Myocyte (in vitro differentiated cells): ENCODE data around the gene DNPH1. TPM values are rescaled to one million over a fixed set of nuclear protein-coding genes. Genes with fewer than 3 reads are reported as not detected.

Experiments
- DNase-seq: peaks from one replicate; pipeline ENCODE4 v3.0.0-alpha.2; 2012; ENCODE audit warnings: low read depth
- polyA plus RNA-seq: library from polyadenylated mRNA; unstranded; fragments of >200 nt; gene quantifications from one replicate; pipeline ENCODE4 v1.2.1, GENCODE V29; 2012; ENCODE audit warnings: missing spikeins
- total RNA-seq: library from RNA; depleted of rRNA; stranded (reverse); fragments of >200 nt; gene quantifications from 2 replicates; pipeline ENCODE4 v1.2.3, GENCODE V29; 2014

The DNPH1 gene, protein sequence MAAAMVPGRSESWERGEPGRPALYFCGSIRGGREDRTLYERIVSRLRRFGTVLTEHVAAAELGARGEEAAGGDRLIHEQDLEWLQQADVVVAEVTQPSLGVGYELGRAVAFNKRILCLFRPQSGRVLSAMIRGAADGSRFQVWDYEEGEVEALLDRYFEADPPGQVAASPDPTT
- 63.6 and 109 TPM in 2 replicates for total RNA-seq
- polyA plus RNA-seq = 61.1 TPM

- peak; percentile 80 for DNase-seq
These were observed at the start of gene DNPH1 for GRCh38 chr6:43228951-43229802. Gene DNPH1, minus strand, starts transcription at chr6:43229481. Its CDS starts 25 bp downstream, at chr6:43229456.

GRCh38 chr6:43278524-43279078 is 49.3 kb upstream of the DNPH1 start:
- DNase-seq = peak; percentile 61

DNA sequence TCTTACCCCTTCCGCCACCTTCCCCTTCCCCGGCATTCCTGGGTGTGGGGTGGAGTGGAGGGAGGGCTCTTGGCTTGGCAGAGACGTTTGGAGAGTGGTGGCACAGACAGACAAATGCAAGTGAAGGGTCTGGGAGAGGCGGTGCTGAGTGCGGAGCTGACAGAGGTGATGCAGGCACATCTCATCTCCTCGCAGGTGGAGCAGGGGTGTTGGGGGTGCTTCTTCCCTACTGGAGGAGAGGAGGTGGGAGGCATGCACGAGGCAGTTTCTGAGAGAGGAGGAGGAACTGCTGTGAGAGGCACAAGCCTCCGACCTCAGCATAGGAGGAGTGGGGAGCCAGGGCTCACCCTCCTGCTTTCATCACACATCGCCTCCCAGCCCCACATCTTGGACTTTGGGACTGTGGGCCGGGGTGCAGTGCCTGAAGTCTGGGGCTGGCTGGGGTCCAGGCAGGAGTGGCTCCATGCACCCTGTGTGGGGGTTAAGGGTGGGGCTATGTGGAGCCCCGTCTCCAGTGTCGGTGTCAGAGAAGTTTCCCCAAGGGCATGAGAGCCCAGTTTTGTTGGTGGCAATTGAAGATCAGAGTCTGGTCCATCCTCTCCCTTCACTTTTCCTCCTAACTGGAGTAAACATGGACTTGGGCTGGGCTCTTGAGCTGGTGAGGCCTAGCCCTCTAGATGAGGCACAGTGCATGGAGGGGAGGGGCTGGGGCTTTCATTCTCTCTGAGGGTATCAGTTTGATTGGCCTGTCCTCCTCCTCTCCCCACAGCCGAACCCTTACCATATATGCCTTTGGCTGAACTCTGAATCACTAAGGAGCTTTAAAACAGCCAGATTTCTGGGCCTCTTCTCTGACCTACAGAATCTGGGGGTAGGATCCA is 48.6 kb upstream of the DNPH1 start:
- no peak for DNase-seq

DNA sequence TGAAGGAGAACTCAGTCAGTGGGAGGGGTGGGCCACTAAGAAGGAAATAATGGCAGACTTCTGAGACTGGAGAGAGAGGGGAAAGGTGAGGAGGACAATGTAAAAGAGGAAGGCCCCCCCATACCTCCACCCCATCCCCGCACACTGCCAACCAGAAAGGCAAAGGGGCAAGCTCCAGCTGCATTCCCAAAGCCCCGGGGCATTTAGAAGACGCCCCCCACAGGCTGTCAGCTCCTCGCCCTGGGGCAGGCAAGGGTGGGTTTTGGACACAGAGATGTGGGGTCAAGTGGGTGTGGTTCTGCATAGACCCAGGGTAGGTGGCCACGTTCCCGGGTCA is 48.0 kb upstream of the DNPH1 start:
- DNase-seq = no peak

GRCh38 chr6:43276577-43277305 is 47.5 kb upstream of the DNPH1 start:
- DNase-seq = no peak

- DNase-seq = no peak
These were observed 46.7 kb upstream of the DNPH1 start for GRCh38 chr6:43275801-43276576.

- DNase-seq = no peak
These were observed 45.8 kb upstream of the DNPH1 start for GRCh38 chr6:43274916-43275597.

DNA sequence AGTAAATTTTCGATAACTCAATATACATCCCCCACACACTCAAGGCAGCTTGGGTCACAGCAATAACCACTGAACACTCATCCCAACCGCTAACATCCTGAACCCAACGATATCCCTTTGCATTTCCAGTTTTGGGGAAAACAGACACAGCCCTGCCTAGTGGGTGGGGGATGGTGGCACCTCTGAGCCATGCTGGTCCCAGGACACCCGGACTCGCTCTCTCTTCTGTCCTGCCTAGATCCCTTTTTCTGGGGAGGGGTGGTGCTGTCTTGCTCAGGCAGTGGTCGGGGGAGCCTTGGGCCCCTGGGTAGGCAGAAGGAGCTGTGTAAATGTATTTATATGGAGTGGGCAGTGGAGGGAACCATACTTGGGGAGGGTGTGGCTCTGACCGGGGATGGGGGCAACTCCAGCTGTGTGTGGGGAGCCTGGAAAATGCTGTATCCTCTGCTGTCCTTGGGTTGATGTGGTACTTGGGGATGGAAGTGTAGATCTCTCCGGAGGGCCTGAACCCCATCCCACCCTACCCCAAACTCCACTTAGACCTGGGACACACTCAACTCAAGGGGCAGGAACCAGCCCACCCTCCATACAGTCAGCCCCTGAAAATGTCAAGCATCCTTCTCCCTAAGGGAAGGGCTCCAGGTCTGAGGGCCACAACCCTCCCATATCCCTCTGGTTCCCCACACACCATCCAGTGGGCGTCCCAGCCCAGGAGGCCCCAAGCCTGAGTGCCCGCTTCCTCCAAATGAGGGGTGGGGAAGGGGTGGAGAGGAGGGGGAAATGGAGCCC is 45.0 kb upstream of the DNPH1 start:
- no peak for DNase-seq

DNA sequence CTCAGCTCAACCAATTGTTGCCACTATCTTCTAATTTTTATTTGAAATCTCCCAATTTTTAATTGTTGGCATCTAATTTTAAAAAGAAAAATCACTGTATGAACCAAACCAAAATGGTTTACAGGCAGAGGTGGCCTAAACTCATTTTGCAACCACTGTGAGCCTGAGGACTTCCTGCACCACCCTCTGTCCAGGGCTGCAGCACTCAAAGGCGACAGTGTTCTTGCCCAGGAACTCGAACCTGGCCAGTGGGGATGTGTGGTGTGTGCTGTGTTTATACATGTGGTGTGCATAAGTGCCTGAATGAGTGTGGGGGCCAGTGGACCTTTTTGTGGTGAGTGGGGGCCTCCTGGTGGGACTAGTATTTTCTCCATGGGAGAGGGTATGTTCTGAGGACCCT is 44.4 kb upstream of the DNPH1 start:
- no peak for DNase-seq

- no peak for DNase-seq
These were observed 42.7 kb upstream of the DNPH1 start for GRCh38 chr6:43271944-43272343.

DNA sequence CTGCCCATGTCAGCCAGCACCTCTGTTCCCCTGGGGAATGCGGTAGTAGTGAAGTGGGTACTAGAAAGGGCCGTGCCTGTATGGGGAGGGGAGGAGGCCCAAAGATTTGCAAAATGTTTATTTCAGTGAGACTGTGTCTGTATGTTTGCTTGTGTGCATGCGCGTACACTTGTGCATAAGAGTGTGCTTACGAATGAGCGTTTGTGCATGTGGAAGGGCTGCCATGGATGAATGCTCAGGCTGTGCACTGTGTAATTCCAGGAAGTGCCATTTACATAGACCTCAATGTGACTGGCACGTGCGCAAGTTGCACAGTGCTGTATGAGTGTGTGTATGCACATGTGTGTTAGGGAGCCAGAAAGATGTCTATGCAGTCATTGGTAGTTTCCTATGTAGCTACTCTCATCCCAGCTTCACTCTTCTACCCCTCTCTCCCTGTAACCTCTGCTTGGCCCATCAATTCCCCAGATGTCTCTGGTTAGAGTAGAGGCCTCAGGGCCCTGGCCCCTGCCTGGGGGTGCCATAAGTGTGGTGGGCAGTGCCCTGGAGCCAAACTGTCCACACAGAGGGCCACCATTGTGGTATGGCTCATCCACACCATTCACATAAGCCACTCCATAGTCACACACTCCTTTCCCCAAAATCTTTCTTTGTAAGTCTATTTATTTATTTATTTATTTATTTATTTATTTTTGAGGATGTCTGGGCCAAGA is 42.0 kb upstream of the DNPH1 start:
- DNase-seq = no peak

DNA sequence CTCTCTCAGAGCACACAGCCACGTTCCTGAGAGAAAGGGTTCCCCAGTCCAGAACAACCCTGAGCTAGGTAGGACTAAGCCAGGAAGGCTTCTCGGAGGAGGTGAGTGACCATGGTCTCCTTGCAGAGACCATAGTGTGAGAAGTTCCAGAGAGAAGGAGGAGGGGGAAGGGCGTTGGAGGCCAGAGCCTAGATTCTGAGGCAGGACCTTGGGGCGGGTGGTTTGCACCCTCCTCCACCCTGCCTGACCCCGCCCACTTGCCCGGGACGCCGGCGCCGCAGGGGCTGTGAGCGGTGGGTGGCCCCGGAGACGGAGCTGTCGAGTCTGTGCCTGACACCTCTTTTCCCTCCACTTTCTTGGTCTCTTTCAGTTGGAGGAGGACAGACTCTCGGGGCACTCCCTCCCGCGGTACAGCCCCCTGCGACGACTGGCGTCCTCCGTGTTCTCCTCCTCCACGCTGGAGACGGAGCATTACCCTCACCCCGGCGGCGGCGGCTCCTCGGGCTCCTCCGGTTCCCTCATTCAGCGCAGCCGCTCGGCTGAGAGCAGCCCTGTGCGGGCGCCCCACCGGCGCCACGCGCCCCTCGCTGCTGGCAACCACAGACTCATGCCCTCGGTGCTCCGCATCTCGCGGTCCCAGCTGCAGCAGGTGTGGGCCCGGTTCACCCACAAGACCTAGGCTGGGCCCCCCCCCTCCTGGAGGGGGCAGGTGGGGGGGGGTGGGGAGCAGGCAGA is 40.2 kb upstream of the DNPH1 start:
- peak; percentile 17 for DNase-seq

- no peak for DNase-seq
These were observed 39.5 kb upstream of the DNPH1 start for GRCh38 chr6:43268782-43269272.

DNA sequence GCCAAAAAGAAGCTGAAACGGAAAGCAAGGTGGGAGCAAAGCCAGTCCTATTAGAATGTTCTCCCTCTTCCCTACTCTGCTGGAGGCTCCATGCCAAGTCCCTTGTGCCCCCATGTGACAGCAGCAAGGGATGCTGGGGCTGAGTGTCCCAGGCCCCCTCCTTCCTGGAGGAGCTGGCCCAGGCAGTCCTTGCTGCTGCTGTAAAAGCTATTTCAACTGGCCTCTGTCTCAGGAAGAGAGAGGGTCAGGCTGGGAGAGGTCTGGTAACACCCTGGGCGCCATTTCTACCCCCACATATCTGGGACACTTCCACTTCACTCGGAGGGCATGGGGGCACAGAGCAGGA is 39.0 kb upstream of the DNPH1 start:
- DNase-seq = peak; percentile 16

DNA sequence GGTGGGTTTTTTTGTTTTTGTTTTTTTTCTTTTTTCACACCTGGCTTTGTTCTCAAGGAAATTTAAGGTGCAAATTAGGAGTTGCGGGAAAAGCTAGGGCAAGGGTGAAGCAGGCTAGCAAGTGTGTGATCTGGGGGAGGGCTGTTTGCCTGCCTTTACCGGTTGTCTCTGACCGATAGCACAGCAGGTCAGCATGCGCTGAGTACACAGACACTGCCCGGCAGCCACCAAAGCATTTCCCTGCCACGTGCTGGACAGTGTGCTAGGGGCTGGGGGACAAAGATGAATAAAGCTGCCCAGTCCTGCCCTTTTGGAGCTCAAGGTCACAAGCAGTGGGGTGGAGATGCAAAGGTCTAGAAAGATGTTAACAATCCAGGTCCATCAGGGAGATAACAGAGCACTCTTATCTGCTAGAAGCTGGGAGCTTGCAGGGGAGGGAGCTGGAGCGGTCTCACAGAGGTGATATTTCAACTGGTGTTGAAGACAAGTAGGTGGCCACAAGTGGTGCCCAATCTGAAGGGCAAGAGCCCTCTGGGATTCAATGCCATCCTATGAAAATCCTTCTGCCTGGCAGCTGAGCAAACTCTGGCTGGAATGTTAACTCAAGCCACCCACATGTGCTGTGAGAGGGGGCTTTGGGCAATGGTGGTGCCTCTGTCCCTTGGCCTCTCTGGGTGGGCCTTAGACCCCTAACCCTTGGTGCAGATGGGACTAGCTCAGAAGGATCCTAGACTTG is 38.5 kb upstream of the DNPH1 start:
- no peak for DNase-seq

GRCh38 chr6:43265564-43265963 is 36.3 kb upstream of the DNPH1 start:
- no peak for DNase-seq
